Measurements from ENCODE around the gene IGFBP5.

Gene IGFBP5, protein sequence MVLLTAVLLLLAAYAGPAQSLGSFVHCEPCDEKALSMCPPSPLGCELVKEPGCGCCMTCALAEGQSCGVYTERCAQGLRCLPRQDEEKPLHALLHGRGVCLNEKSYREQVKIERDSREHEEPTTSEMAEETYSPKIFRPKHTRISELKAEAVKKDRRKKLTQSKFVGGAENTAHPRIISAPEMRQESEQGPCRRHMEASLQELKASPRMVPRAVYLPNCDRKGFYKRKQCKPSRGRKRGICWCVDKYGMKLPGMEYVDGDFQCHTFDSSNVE

GRCh38 chr2:216695401-216695821 lies at the start of gene IGFBP5:
Gene IGFBP5, minus strand, starts transcription at chr2:216695549. Its CDS starts 774 bp downstream, at chr2:216694775.
- DNase-seq (ENCODE audit: extremely low read depth in 1 of 2, low read depth in 1 of 2) = no peak

- DNase-seq (ENCODE audit: extremely low read depth in 1 of 2, low read depth in 1 of 2) = no peak
Measured at GRCh38 chr2:216743781-216744180, 48.4 kb upstream of the IGFBP5 start.

DNA sequence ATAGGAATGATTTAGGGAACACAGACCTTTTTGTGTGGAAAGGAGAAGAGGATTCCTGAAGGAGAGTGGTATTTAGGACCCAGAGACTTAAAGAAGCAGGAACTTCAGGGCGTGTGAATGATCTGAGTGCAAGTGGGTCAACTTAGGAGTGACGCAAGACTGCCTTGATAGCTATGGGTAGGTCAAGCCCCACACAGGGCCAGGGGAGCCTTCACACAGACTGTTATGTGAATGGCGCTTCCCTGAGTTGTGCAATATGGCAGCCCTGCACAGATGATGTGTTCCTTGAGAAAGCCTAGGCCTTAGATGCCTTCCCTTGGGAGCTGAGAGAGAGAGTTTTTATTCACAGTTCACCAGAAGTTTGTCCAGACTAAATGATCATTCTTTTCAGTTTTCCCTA lies 47.1 kb upstream of the IGFBP5 start:
- DNase-seq (ENCODE audit: extremely low read depth in 1 of 2, low read depth in 1 of 2) = no peak

DNA sequence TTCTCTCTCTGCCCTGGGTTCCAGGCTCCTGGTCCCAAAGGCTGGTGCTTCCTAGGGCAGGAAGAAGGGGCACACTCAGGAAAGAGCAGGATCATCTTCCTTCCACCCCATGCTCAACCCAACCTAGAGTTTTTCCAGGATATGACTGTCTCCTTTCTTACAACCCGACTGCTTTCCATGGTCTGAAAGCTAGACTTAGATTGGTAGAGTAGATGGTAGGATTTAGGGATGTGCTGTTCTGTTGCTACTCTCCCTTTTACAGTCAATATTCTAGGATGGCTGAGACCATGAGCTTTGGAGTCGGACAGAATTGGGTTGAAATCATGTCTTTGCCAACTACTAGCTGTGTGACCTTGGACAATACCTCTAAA lies 45.9 kb upstream of the IGFBP5 start:
- DNase-seq (ENCODE audit: extremely low read depth in 1 of 2, low read depth in 1 of 2) = no peak

- no peak for DNase-seq (ENCODE audit: extremely low read depth in 1 of 2, low read depth in 1 of 2)
Measured at GRCh38 chr2:216740557-216741222, 45.3 kb upstream of the IGFBP5 start.

DNA sequence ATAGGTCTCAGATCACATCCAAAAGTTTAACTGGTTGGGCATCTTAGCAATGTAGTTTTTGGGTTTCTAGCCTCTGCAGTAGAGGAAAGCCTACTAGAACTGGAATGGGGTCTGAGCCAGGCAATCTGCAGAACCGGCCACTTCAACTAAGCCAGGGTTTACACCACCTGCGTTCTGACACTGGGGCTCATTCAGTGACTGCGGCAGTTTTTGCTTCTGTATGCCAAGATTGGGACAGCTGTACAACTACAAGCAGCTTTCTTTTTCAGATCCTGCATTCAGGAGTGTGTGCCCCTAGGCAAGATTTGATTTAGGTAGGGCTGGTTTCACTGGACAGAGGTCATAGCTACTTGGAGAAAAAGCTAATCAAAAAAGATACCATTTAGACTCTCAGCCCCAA lies 43.7 kb upstream of the IGFBP5 start:
- DNase-seq (ENCODE audit: extremely low read depth in 1 of 2, low read depth in 1 of 2) = no peak

DNA sequence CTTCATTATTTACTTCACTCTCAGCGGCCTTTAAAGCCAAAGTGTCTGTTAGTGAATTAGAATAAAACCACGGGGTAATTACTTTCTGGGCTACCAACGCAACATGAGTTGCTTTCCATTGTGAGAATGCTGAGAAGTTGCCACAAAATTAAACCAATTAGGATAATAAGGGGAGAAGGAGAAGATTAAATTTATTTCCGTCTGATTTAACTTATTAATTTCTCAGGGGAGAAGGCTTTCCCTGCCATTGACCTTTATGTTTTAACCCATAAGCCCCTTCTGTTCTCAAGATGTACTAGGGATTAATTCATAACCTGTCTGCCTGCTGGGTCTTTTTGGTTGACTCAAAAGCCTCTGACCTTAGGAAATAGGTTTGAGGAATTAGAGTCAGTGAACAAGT lies 42.3 kb upstream of the IGFBP5 start:
- DNase-seq (ENCODE audit: extremely low read depth in 1 of 2, low read depth in 1 of 2) = no peak

DNA sequence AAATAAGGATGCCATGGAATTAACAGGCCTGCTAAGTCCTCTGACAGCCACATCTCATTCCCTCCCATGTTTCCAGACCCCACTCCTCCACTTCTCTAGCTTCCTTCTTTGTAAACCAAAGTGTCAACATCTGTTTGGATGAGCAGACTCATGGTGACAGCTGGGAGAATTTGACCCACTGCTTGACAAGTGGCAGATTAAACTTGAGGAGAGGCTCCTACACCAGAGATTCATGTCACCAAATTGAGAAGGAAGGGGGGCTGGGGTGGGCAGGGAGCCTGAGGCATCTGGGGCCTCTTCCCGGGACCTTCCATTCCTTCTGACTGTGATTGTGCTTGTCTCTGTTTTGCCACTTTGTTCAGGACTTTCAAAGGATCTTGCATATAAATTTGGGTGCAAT lies 41.0 kb upstream of the IGFBP5 start:
- DNase-seq (ENCODE audit: extremely low read depth in 1 of 2, low read depth in 1 of 2) = no peak

- DNase-seq (ENCODE audit: extremely low read depth in 1 of 2, low read depth in 1 of 2) = no peak
Measured at GRCh38 chr2:216735668-216736067, 40.3 kb upstream of the IGFBP5 start.

DNA sequence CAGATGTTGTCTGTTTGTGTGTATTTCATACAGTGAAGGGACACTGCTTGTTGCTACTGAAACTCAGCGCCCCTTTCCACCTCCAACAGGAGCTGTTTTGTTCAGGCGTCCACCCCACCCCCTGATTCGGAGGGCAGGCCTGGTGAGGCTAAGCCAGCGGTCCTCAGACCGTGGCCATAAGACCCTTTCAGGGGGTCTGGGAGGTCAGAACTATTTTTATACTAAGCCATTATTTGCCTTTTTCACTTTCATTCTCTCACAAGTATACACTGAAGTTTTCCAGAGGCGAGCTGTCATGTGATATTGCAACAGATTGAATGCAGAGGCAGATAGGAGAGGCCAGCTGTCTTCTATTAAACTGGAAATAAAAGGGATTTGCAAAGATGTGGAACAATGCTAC lies 39.7 kb upstream of the IGFBP5 start:
- no peak for DNase-seq (ENCODE audit: extremely low read depth in 1 of 2, low read depth in 1 of 2)

GRCh38 chr2:216733046-216733445 lies 37.7 kb upstream of the IGFBP5 start:
- DNase-seq (ENCODE audit: extremely low read depth in 1 of 2, low read depth in 1 of 2) = no peak

- DNase-seq (ENCODE audit: extremely low read depth in 1 of 2, low read depth in 1 of 2) = no peak
Measured at GRCh38 chr2:216732334-216732733, 37.0 kb upstream of the IGFBP5 start.

GRCh38 chr2:216731465-216731864 lies 36.1 kb upstream of the IGFBP5 start:
- DNase-seq (ENCODE audit: extremely low read depth in 1 of 2, low read depth in 1 of 2) = no peak

- DNase-seq (ENCODE audit: extremely low read depth in 1 of 2, low read depth in 1 of 2) = no peak
Measured at GRCh38 chr2:216730871-216731270, 35.5 kb upstream of the IGFBP5 start.

DNA sequence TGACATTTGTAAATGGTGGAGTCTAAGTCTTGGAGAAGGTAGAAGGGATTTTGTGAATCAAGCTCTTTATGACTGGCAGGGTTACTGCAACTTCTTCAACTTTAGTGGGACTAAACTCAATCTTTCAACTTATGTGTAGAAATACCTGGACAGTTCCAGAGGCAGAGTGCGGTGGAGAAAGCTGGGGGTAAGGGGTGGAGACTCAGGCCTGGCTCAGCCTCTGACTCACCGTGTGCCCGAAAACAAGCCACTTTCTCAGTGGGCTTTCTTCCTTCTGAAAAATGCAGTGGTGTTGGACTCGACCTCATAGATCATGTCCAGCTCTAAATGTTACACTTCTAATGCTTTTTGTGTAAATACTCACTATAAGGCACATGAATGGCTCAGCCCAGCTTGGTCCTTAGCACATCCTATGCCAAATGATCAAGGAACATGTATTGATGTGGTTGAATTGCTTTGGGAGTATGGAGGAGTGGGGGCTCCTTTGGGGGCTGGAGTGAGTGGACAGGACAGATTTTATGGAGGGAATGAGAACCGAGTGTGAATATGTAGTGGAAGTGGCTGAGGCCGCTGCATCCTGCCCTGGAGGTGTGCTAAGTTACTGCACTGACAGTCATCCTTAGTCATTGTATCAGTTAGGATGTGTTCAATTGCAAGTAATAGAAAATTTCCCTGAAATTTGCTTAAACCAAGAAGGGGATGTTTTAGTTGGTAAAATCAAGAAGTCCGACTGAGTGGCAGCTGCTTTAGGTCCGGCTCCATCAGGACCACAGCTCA lies 32.2 kb upstream of the IGFBP5 start:
- no peak for DNase-seq (ENCODE audit: extremely low read depth in 1 of 2, low read depth in 1 of 2)

DNA sequence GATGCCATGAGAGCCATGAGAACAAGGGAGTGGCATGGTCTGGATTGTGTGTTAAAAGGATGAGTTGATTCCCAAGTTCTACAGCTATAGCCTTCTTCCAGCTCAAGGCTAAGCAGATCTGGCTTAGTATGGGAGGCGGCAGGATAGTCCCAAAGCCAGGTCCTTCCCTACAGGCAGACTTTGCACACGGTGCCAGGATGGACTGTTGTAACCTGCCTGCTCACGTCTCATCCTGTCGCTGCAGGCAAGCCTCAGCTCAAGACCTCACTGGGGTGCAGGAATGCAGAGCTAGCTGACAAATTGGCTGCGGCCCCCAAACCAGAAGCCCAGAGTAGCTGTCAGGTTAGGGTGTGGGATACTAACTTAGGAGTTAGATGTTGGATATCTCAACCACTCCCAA lies 28.8 kb upstream of the IGFBP5 start:
- no peak for DNase-seq (ENCODE audit: extremely low read depth in 1 of 2, low read depth in 1 of 2)

DNA sequence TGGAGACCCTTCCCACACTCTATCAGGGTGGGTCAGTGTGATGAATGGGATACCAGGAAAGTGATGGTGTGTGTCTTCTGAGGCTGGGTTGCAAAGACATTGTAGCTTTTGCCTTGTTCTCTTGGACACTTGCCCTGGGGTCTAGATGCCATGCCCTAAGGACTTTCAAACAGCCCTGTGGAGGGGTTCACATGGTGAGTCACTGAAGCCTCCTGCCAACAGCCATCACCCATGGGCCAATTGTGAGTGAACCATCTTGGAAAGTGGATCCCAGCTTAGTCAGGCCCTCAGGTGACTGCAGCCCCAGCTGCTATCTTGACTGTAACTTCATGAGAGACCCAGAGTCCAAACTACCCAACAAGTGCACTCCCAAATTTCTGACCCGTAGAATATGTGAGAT lies 25.8 kb upstream of the IGFBP5 start:
- DNase-seq (ENCODE audit: extremely low read depth in 1 of 2, low read depth in 1 of 2) = no peak

DNA sequence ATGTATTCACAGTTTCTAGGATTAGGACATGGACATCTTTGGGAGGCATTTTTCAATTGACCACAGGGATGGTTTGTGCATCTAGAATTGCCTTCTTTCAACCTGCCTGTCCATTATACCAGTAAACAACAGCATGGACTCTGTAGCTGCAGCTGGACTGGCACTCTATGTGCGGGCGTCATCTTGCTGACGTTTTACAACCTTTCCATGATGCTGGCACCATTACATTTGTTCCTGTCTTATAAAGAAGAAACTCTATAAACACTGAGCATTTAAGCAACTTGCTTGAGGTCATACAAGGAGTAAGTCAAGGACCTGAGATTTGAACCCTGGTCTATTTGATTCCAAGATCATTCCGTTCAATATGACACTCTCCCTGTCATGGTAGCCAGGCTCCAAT lies 25.4 kb upstream of the IGFBP5 start:
- no peak for DNase-seq (ENCODE audit: extremely low read depth in 1 of 2, low read depth in 1 of 2)

GRCh38 chr2:216717907-216718615 lies 22.7 kb upstream of the IGFBP5 start:
- no peak for DNase-seq (ENCODE audit: extremely low read depth in 1 of 2, low read depth in 1 of 2)

GRCh38 chr2:216717491-216717901 lies 22.1 kb upstream of the IGFBP5 start:
- no peak for DNase-seq (ENCODE audit: extremely low read depth in 1 of 2, low read depth in 1 of 2)

DNA sequence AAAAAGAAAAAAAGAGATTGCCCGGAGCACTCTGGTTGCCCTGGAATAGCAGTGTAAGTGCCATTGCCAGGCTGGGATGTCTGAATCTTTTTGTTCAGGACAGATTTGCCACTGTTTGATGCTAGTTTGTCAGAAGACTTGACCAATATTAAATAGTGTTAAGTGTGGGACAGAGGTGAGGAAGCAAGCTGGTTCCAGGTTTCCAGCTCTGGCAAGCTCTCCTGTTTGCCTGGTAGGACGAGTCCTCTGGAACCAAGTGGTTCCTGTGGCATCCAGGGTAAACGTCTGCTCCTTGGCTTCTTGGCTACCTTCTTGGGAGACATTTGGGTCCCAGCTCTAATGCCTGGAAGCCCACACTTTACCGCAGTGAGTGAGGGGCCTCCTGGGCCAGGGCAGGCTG lies 20.8 kb upstream of the IGFBP5 start:
- DNase-seq (ENCODE audit: extremely low read depth in 1 of 2, low read depth in 1 of 2) = no peak
